ENCODE results near the gene ENPP1.

ENPP1 gene

GRCh38 chr6:131823276-131823902 is 15.6 kb downstream of the ENPP1 start:
- no peaks in the 10 kb centered on the region for H3K9me2 ChIP-seq (ENCODE audit: low read depth, low read length)
- H4K20me1 ChIP-seq (ENCODE audit: insufficient read depth, low read length), result no peaks in the 10 kb centered on the region
- H3K9ac ChIP-seq (ENCODE audit: low read length), result no peak overlapping the region
- no peaks in the 10 kb centered on the region for H3F3A ChIP-seq (ENCODE audit: insufficient read depth, low read length)
- H3K9me3 ChIP-seq (ENCODE audit: low read length), result no peaks in the 10 kb centered on the region
- no peak overlapping the region for H2AFZ ChIP-seq (ENCODE audit: low read length)
- no peaks in the 10 kb centered on the region for H3K27me3 ChIP-seq (ENCODE audit: insufficient read depth, low read length)
- no peak overlapping the region for H3K27ac ChIP-seq (ENCODE audit: low read depth, low read length, poor library complexity, severe bottlenecking)
- H3K4me3 ChIP-seq (ENCODE audit: low read depth, low read length, poor library complexity, severe bottlenecking), result no peak overlapping the region
- H3K79me2 ChIP-seq (ENCODE audit: insufficient read depth, low read length), result no peaks in the 10 kb centered on the region
- H3K4me1 ChIP-seq (ENCODE audit: insufficient read depth, low read length, severe bottlenecking), result no peaks in the 10 kb centered on the region
- TF ChIP-seq CTCF (IDR thresholded peaks at IDR 0.05; ENCODE audit: low read length), result no peak
- no peak for TF ChIP-seq EZH2 (IDR thresholded peaks at IDR 0.05; ENCODE audit: borderline replicate concordance, low read length)
- no peak overlapping the region for H3K4me2 ChIP-seq (ENCODE audit: low read length)
- no peaks in the 10 kb centered on the region for H3K36me3 ChIP-seq (ENCODE audit: insufficient read depth, low read length)

- no peak for TF ChIP-seq EZH2 (IDR thresholded peaks at IDR 0.05; ENCODE audit: borderline replicate concordance, low read length)
- TF ChIP-seq CTCF (IDR thresholded peaks at IDR 0.05; ENCODE audit: low read length), result no peak
These were observed 18.1 kb downstream of the ENPP1 start for GRCh38 chr6:131825946-131826345.

GRCh38 chr6:131828080-131828479 is 20.3 kb downstream of the ENPP1 start:
- no peaks in the 10 kb centered on the region for H3K79me2 ChIP-seq (ENCODE audit: insufficient read depth, low read length)
- H4K20me1 ChIP-seq (ENCODE audit: insufficient read depth, low read length), result no peaks in the 10 kb centered on the region
- H3K9ac ChIP-seq (ENCODE audit: low read length), result no peak overlapping the region
- no peaks in the 10 kb centered on the region for H3K27me3 ChIP-seq (ENCODE audit: insufficient read depth, low read length)
- H3K4me2 ChIP-seq (ENCODE audit: low read length), result no peak overlapping the region
- H3K27ac ChIP-seq (ENCODE audit: low read depth, low read length, poor library complexity, severe bottlenecking), result no peak overlapping the region
- no peaks in the 10 kb centered on the region for H3K9me2 ChIP-seq (ENCODE audit: low read depth, low read length)
- H3K9me3 ChIP-seq (ENCODE audit: low read length), result no peaks in the 10 kb centered on the region
- H3K36me3 ChIP-seq (ENCODE audit: insufficient read depth, low read length), result no peaks in the 10 kb centered on the region
- H3F3A ChIP-seq (ENCODE audit: insufficient read depth, low read length), result no peaks in the 10 kb centered on the region
- H3K4me3 ChIP-seq (ENCODE audit: low read depth, low read length, poor library complexity, severe bottlenecking), result no peak overlapping the region
- H3K4me1 ChIP-seq (ENCODE audit: insufficient read depth, low read length, severe bottlenecking), result no peaks in the 10 kb centered on the region
- H2AFZ ChIP-seq (ENCODE audit: low read length), result no peak overlapping the region
- TF ChIP-seq EZH2 (IDR thresholded peaks at IDR 0.05; ENCODE audit: borderline replicate concordance, low read length) (no peak), CTCF (IDR thresholded peaks at IDR 0.05; ENCODE audit: low read length) (no peak)

More at GRCh38 chr6:131825946-131826345, 18.1 kb downstream of the ENPP1 start:
- no peak overlapping the region for H3K27ac ChIP-seq (ENCODE audit: low read depth, low read length, poor library complexity, severe bottlenecking)
- H3K9me2 ChIP-seq (ENCODE audit: low read depth, low read length), result no peaks in the 10 kb centered on the region
- H3K27me3 ChIP-seq (ENCODE audit: insufficient read depth, low read length), result no peaks in the 10 kb centered on the region
- no peaks in the 10 kb centered on the region for H3K79me2 ChIP-seq (ENCODE audit: insufficient read depth, low read length)
- no peaks in the 10 kb centered on the region for H3F3A ChIP-seq (ENCODE audit: insufficient read depth, low read length)
- no peak overlapping the region for H3K9ac ChIP-seq (ENCODE audit: low read length)
- no peaks in the 10 kb centered on the region for H3K36me3 ChIP-seq (ENCODE audit: insufficient read depth, low read length)
- H3K9me3 ChIP-seq (ENCODE audit: low read length), result no peaks in the 10 kb centered on the region
- no peaks in the 10 kb centered on the region for H3K4me1 ChIP-seq (ENCODE audit: insufficient read depth, low read length, severe bottlenecking)
- H2AFZ ChIP-seq (ENCODE audit: low read length), result no peak overlapping the region
- H3K4me2 ChIP-seq (ENCODE audit: low read length), result no peak overlapping the region
- no peaks in the 10 kb centered on the region for H4K20me1 ChIP-seq (ENCODE audit: insufficient read depth, low read length)
- H3K4me3 ChIP-seq (ENCODE audit: low read depth, low read length, poor library complexity, severe bottlenecking), result no peak overlapping the region

All from OCI-LY1 (cell line).